GM12878 (cell line): ENCODE measurements around the gene IDH3G.

Experiments
- CEBPB ChIP-seq, 2 experiments: fragments of 150-350 bp in 1 of 2; IDR thresholded peaks; 2 replicates each; pipeline ENCODE4 v1.6.1; 2012 to 2014; ENCODE audit warnings: low read depth in 2 of 2, low read length in 2 of 2, borderline replicate concordance in 1 of 2, inconsistent platforms in 1 of 2
- CTCF ChIP-seq, 3 experiments: IDR thresholded peaks in 2 of 3; conservative IDR thresholded peaks in 1 of 3; 2 replicates each; pipeline ENCODE4 v1.5.1; 2011; ENCODE audit warnings: low read depth in 3 of 3, low read length in 3 of 3, mild to moderate bottlenecking in 3 of 3, control low read depth in 2 of 3, moderate library complexity in 2 of 3, inconsistent platforms in 1 of 3, mixed read lengths in 1 of 3; ENCODE audit not compliant: control insufficient read depth in 2 of 3, insufficient read depth in 1 of 3; ENCODE audit errors: extremely low read depth in 1 of 3
- JUND ChIP-seq: IDR thresholded peaks from 2 replicates; pipeline ENCODE4 v1.6.1; 2012; ENCODE audit warnings: low read depth, mild to moderate bottlenecking, low read length, improper control_type of control experiment, moderate library complexity
- MYC ChIP-seq: IDR thresholded peaks from 2 replicates; pipeline ENCODE4 v1.6.1; 2011; ENCODE audit warnings: mild to moderate bottlenecking, low read length, moderate library complexity, inconsistent platforms; ENCODE audit not compliant: insufficient read depth, insufficient replicate concordance, insufficient read length, severe bottlenecking
- NBN ChIP-seq: fragments of 450-650 bp; IDR thresholded peaks from 2 replicates; pipeline ENCODE4 v1.6.1; 2016
- POLR2AphosphoS5 ChIP-seq: IDR thresholded peaks from 2 replicates; pipeline ENCODE4 v1.6.1; 2011; ENCODE audit warnings: mild to moderate bottlenecking, low read length, inconsistent platforms
- REST ChIP-seq: IDR thresholded peaks from 2 replicates; pipeline ENCODE4 v1.6.1; 2012; ENCODE audit warnings: mild to moderate bottlenecking, low read depth, low read length

GRCh38 chrX:153814591-153815315 is 20.6 kb upstream of the IDH3G start:
- TF ChIP-seq NBN (no peak), CTCF (IDR thresholded peaks at IDR 0.05 in 2 of 3, conservative IDR thresholded peaks at IDR 0.05 in 1 of 3; ENCODE audit: control insufficient read depth in 2 of 3, extremely low read depth in 1 of 3, insufficient read depth in 1 of 3, low read depth in 3 of 3, low read length in 3 of 3) (no peak), JUND (no peak), POLR2AphosphoS5 (no peak), MYC (no peak), REST (no peak), CEBPB (IDR thresholded peaks at IDR 0.05; ENCODE audit: borderline replicate concordance in 1 of 2, low read depth in 2 of 2, low read length in 2 of 2) (no peak)
